Glomerular visceral epithelial cell (primary cell): Measurements from ENCODE around the gene LRRC8D.
A peak's percentile ranks its signal among the peaks of the same experiment; 100 is the strongest.

ENCODE experiments used
- DNase-seq: peaks from one replicate; pipeline ENCODE4 v3.0.0-alpha.2; 2016; ENCODE audit errors: extremely low spot score

The LRRC8D gene

GRCh38 chr1:89939693-89940438, 119.0 kb downstream of the LRRC8D start:
- DNase-seq = no peak

- no peak for DNase-seq
Measured at GRCh38 chr1:89941110-89941766, 120.4 kb downstream of the LRRC8D start.

DNA sequence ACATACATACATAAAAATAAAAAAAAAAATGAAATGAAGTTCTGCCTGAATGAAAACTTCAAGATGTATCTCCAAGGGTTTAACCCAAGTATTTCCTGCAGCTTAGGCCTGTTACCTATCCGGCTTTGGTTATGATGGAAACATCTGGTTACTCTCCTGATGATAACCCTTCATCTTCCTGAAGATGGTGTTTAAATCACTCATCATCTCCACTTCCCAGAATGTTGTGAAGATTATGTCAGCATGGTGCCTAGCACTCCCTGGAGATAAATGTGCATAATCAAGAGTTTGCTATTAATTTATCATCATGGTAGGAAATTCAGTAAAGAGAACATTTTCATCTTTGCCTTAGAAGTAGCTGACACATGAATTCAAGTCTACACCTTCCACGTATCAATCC, 121.2 kb downstream of the LRRC8D start:
- no peak for DNase-seq

DNA sequence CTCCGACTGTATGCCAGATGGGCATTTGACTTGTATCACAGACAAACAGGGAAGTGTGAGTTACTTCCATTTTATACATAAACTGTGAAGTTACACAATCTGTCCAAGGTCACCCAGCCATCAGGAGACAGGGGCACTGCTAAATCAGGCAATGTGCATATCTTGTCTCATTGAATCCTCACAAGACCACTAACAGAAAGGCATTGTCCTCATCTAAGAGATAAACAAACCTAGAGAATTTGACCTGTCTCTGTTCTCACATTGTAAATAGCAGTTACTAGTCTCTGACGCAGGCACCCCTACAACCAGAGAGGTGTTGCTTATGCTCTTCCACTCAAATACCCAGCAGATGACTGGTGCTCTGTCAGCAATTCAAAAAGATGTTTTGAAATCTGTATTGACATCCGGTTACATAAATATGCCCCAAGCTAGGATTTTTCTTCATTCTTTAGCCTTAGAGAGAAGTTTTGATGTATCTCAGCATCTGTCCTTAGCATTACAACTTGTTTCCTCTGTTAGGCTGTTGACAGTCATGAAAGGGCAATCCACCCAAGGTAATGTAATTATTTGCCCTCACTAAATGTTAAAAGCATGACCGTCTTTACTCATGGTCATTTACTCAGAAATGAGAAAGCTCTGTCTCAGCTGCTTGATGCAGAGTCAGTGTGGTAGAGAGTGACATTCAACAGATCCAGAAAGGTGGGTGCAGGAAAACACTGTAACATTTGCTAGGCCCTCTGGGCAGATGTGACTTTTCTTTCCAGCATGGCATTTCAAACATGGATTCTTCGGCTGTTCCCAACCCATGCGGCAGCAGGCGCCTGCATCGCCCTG, 122.2 kb downstream of the LRRC8D start:
- no peak for DNase-seq

- no peak for DNase-seq
Measured at GRCh38 chr1:89943846-89944781, 123.3 kb downstream of the LRRC8D start.

- peak; percentile 39 for DNase-seq
Measured at GRCh38 chr1:89945852-89946476, 125.1 kb downstream of the LRRC8D start.

GRCh38 chr1:89946532-89946931, 125.7 kb downstream of the LRRC8D start:
- DNase-seq = no peak

GRCh38 chr1:89948722-89949345, 128.0 kb downstream of the LRRC8D start:
- DNase-seq = no peak

DNA sequence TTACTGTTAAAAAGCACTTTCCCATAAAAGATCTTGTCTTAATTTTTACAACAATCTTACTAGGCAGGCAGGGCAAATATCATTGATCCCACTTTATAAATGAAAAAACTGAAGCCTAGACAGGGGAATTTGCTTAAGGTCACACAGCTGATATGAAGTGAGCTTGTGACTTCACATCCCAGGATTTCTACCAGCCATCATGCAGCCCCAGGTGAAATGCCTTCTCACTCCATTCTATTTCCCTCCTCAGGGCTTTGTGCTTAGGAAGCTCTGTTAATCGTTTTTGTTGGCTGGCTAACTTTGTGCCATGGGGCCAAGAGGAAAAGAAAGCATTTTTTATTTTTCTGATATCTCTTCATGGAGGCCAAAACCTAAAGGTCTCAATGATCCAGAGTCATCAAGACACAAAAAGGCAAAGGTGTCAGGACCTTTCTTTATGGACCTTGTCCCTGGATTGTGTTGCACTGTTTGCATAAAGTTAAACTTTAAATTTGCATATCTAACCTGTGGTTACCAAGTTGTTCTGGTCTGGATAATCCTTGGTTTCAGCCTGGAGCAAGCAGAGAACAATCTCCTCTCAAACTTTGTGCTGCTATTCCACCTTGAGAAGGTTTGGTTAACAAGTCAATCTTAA, 129.3 kb downstream of the LRRC8D start:
- no peak for DNase-seq

GRCh38 chr1:89950703-89951102, 129.9 kb downstream of the LRRC8D start:
- no peak for DNase-seq

- DNase-seq = peak; percentile 79
Measured at GRCh38 chr1:89951766-89952604, 131.2 kb downstream of the LRRC8D start.

GRCh38 chr1:89952605-89953130, 131.8 kb downstream of the LRRC8D start:
- no peak for DNase-seq

DNA sequence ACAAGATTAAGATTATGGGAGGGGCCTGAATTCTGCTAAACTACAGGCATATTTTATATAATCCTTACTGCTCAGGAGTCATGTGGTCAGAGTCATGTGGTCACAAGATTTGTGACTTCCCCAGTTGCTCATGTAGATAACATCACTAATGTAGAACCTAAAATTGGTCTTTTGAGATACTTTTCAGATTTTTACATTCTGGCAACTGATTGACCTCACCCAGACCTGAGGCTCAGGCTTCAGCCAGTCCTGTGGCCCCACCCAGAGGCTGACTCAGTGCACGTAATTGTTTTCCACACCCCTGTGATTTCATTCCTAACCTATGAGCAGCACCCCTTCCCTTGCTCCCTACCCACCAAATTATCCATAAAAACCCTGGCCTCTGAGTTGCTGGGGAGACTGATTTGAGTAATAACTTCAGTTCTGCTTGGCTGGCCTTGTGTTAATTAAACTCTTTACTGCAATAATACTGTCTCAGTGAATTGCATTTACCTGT, 132.3 kb downstream of the LRRC8D start:
- DNase-seq = peak; percentile 94

- DNase-seq = no peak
Measured at GRCh38 chr1:89953929-89954328, 133.1 kb downstream of the LRRC8D start.

- no peak for DNase-seq
Measured at GRCh38 chr1:89954401-89954800, 133.6 kb downstream of the LRRC8D start.

GRCh38 chr1:89955311-89956205, 134.7 kb downstream of the LRRC8D start:
- no peak for DNase-seq

DNA sequence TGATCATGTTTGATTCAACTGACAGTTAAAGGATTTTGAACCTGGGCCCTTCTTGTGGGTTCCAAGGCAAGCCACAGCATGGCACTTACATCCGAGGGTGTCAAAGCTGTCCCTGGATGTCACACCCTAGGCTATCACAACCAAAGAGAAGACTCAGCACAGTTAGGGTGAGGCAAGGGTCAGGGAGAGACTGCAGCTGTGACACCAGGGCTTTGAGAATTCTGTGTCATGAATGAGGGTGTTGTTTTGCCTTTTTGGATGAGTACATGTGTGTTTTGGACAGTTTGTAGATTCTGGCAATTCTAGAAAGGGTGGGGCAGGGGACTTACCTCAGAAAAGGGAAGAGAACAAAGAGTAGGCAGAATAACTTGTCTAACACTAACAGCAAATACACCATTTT, 136.3 kb downstream of the LRRC8D start:
- DNase-seq = no peak
